ENCODE data around the gene CTSC.

DNA sequence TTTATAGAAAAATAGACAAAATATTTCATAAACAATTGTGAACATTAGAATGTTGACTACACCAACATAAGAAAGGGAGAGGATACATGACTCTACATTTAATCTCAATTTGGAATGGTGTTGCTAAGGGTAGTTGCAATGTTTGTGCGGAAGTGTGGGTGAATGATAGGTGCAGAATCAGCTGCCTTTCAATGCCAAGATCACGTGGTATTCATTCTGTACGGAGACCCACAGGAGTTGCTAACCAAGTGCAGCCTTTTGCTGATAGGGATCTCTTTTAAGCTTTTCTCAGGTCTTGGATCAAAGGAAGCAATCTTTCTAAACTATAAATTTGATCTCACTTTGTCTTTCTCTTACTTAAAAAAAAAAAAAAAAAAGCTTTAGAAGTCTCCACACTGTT is 29.8 kb upstream of the CTSC start:
- TF ChIP-seq CTCF (IDR thresholded peaks at IDR 0.05; ENCODE audit: low read depth, low read length) (no peak), POLR2A (IDR thresholded peaks at IDR 0.05; ENCODE audit: extremely low read depth, insufficient read length) (no peak), MAX (IDR thresholded peaks at IDR 0.05; ENCODE audit: low read depth, low read length) (no peak)
